ENCODE measurements around the gene ARHGEF12. TPM values are rescaled to one million over a fixed set of nuclear protein-coding genes. Genes with fewer than 3 reads are reported as not detected.

The ARHGEF12 gene
- polyA plus RNA-seq, 1 donor (not counting 4 experiments of a cell fraction or from before 2014, with no cell fraction given): 28.8 TPM

DNA sequence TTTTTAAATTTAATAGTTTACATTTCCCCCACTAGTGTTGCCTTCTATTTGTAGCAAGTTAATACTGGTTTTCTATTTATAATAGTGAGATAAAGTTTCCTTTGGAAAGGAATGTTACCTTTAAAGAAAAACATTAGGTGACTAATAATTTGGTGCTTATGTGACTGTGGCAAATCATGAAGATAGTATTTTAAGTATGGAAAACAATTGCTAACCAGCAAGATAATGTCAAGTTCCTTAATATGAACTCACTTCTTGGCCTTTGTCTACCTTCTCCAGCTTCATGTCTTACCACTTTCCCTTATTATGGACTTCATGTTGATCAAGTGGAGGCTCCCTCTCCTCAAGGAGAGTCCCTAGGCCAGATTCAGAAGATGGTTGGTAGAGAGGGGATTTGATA is 27.2 kb downstream of the ARHGEF12 start:
- H3K79me2 ChIP-seq (ENCODE audit: control insufficient read depth, insufficient read depth, low read length): peaks cover 48% of the 10 kb centered on the region
- H3K27me3 ChIP-seq (ENCODE audit: control insufficient read depth, extremely low read depth, insufficient read depth, low read length): no peaks in the 10 kb centered on the region
- FAIRE-seq: no peak
- H2AFZ ChIP-seq (ENCODE audit: control insufficient read depth, low read length): no peak overlapping the region
- no peak overlapping the region for H3K27ac ChIP-seq (ENCODE audit: control insufficient read depth, insufficient read depth, low read length)
- no peaks in the 10 kb centered on the region for H3K9me1 ChIP-seq (ENCODE audit: control insufficient read depth, extremely low read depth, insufficient read depth, low read length)
- peaks cover 11% of the 10 kb centered on the region for H4K20me1 ChIP-seq (ENCODE audit: control insufficient read depth, extremely low read depth, insufficient read depth, low read length)
- no peak overlapping the region for H3K9ac ChIP-seq (ENCODE audit: control insufficient read depth, extremely low read depth, insufficient read depth, low read length)
- no peak overlapping the region for H3K4me3 ChIP-seq (ENCODE audit: control insufficient read depth in 2 of 3, extremely low read depth in 1 of 3, insufficient read depth in 2 of 3, low read depth in 1 of 3, low read length in 3 of 3)
- no peaks in the 10 kb centered on the region for H3K9me3 ChIP-seq (ENCODE audit: control insufficient read depth, low read depth, low read length)
- TF ChIP-seq EZH2 (IDR thresholded peaks at IDR 0.05; ENCODE audit: low read length): no peak
- TF ChIP-seq, protein P1, sequence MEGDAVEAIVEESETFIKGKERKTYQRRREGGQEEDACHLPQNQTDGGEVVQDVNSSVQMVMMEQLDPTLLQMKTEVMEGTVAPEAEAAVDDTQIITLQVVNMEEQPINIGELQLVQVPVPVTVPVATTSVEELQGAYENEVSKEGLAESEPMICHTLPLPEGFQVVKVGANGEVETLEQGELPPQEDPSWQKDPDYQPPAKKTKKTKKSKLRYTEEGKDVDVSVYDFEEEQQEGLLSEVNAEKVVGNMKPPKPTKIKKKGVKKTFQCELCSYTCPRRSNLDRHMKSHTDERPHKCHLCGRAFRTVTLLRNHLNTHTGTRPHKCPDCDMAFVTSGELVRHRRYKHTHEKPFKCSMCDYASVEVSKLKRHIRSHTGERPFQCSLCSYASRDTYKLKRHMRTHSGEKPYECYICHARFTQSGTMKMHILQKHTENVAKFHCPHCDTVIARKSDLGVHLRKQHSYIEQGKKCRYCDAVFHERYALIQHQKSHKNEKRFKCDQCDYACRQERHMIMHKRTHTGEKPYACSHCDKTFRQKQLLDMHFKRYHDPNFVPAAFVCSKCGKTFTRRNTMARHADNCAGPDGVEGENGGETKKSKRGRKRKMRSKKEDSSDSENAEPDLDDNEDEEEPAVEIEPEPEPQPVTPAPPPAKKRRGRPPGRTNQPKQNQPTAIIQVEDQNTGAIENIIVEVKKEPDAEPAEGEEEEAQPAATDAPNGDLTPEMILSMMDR (optimal IDR thresholded peaks at IDR 0.05 in 1 of 3, IDR thresholded peaks at IDR 0.05 in 1 of 3, conservative IDR thresholded peaks at IDR 0.05 in 1 of 3; ENCODE audit: extremely low read depth in 1 of 3, insufficient read depth in 2 of 3, low read length in 3 of 3): no peak
- no peaks in the 10 kb centered on the region for H3K36me3 ChIP-seq (ENCODE audit: control insufficient read depth in 2 of 2, extremely low read depth in 1 of 2, insufficient read depth in 2 of 2, low read length in 2 of 2)
- dilution Hi-C loops (cut with MboI; ENCODE audit: extremely low pct_ligation_motif_present, low sequenced_read_pairs): no loop called here
- H3K4me2 ChIP-seq (ENCODE audit: control insufficient read depth, extremely low read depth, insufficient read depth, low read depth, low read length): no peak overlapping the region
- peaks cover 5% of the 10 kb centered on the region for H3K4me1 ChIP-seq (ENCODE audit: control insufficient read depth, extremely low read depth, insufficient read depth, low read length)
- DNase-seq (ENCODE audit: low read depth, low spot score): no peak

DNA sequence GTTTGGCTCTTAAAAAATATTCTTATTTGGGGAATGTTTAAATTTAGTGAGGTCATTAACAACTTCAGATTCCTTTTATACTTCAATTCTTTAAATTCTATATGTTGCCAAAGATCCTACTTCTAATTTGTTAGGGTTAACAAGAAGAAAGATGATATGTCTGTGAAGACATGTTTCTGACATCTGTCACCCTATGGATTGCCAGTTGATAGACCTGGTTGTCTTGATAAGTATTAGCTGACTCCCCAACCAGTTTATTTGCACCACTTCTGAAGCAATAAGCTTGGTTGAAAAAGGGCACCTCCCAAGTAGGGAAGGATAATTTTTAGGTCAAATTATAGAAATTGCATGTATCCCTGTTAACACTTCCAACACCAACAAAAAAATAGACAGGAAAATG is 29.3 kb downstream of the ARHGEF12 start:
- no peak for FAIRE-seq
- Histone ChIP-seq H3K79me2 (ENCODE audit: control insufficient read depth, insufficient read depth, low read length) (peaks cover 46% of the 10 kb centered on the region), H3K9ac (ENCODE audit: control insufficient read depth, extremely low read depth, insufficient read depth, low read length) (no peak overlapping the region), H3K4me1 (ENCODE audit: control insufficient read depth, extremely low read depth, insufficient read depth, low read length) (peaks cover 5% of the 10 kb centered on the region), H3K27ac (ENCODE audit: control insufficient read depth, insufficient read depth, low read length) (no peak overlapping the region), H3K9me3 (ENCODE audit: control insufficient read depth, low read depth, low read length) (no peaks in the 10 kb centered on the region), H3K36me3 (ENCODE audit: control insufficient read depth in 2 of 2, extremely low read depth in 1 of 2, insufficient read depth in 2 of 2, low read length in 2 of 2) (no peaks in the 10 kb centered on the region), H2AFZ (ENCODE audit: control insufficient read depth, low read length) (no peak overlapping the region), H4K20me1 (ENCODE audit: control insufficient read depth, extremely low read depth, insufficient read depth, low read length) (peaks cover 7% of the 10 kb centered on the region), H3K27me3 (ENCODE audit: control insufficient read depth, extremely low read depth, insufficient read depth, low read length) (no peaks in the 10 kb centered on the region), H3K4me2 (ENCODE audit: control insufficient read depth, extremely low read depth, insufficient read depth, low read depth, low read length) (no peak overlapping the region), H3K4me3 (ENCODE audit: control insufficient read depth in 2 of 3, extremely low read depth in 1 of 3, insufficient read depth in 2 of 3, low read depth in 1 of 3, low read length in 3 of 3) (no peak overlapping the region), H3K9me1 (ENCODE audit: control insufficient read depth, extremely low read depth, insufficient read depth, low read length) (no peaks in the 10 kb centered on the region)
- no peak for TF ChIP-seq EZH2 (IDR thresholded peaks at IDR 0.05; ENCODE audit: low read length)
- TF ChIP-seq, protein P1 (optimal IDR thresholded peaks at IDR 0.05 in 1 of 3, IDR thresholded peaks at IDR 0.05 in 1 of 3, conservative IDR thresholded peaks at IDR 0.05 in 1 of 3; ENCODE audit: extremely low read depth in 1 of 3, insufficient read depth in 2 of 3, low read length in 3 of 3): no peak
- DNase-seq (ENCODE audit: low read depth, low spot score): no peak
- dilution Hi-C loops (cut with MboI; ENCODE audit: extremely low pct_ligation_motif_present, low sequenced_read_pairs): no loop called here
